Epithelial cell of esophagus (primary cell): ENCODE measurements around the gene SMARCD3.

ENCODE experiments used
- DNase-seq: peaks from one replicate; pipeline ENCODE4 v3.0.0; 2010; ENCODE audit warnings: low read depth
- H3K4me3 ChIP-seq: 2 replicates; pipeline ENCODE4 v1.5.1; 2011; ENCODE audit warnings: mild to moderate bottlenecking, low read length, control low read depth
- CTCF ChIP-seq: IDR thresholded peaks from 2 replicates; pipeline ENCODE4 v1.5.1; 2011; ENCODE audit warnings: low read depth, mild to moderate bottlenecking, low read length, control low read depth, inconsistent platforms; ENCODE audit not compliant: insufficient read depth; ENCODE audit errors: missing control alignments

SMARCD3 gene

DNA sequence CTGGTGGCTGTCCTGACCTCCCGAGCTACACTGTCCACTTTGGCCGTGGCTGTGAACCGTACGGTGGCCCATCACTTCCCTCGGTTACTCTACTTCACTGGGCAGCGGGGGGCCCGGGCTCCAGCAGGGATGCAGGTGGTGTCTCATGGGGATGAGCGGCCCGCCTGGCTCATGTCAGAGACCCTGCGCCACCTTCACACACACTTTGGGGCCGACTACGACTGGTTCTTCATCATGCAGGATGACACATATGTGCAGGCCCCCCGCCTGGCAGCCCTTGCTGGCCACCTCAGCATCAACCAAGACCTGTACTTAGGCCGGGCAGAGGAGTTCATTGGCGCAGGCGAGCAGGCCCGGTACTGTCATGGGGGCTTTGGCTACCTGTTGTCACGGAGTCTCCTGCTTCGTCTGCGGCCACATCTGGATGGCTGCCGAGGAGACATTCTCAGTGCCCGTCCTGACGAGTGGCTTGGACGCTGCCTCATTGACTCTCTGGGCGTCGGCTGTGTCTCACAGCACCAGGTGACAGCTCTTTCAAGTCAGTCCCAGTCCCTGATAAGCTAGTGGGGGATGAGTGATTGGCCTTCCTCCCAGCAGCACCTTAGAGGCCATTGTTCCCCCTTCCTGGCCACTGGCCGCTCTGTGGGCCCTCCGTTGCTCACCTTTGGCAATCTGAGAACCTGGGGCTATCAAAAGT, 13.3 kb downstream of the SMARCD3 start:
- no peak overlapping the region for H3K4me3 ChIP-seq
- DNase-seq, result no peak
- no peak for TF ChIP-seq CTCF

- no peak for DNase-seq
- H3K4me3 ChIP-seq, result peak overlapping the region; percentile 94
- TF ChIP-seq CTCF, result no peak
Observed at GRCh38 chr7:151233804-151234203, 14.7 kb downstream of the SMARCD3 start.

GRCh38 chr7:151232917-151233701, 15.4 kb downstream of the SMARCD3 start:
- DNase-seq, result peak; percentile 87
- peak overlapping the region; percentile 94 for H3K4me3 ChIP-seq
- TF ChIP-seq CTCF, result no peak

GRCh38 chr7:151232091-151232916, 16.2 kb downstream of the SMARCD3 start, which contains the start of gene CHPF2:
Gene CHPF2 (plus strand): TSS chr7:151232483. CDS start chr7:151234012, 1,529 bp downstream.
- peak; percentile 91 for DNase-seq
- H3K4me3 ChIP-seq, result peak within 1 kb of the TSS; percentile 94
- no peak for TF ChIP-seq CTCF

GRCh38 chr7:151231080-151231479, 17.4 kb downstream of the SMARCD3 start:
- no peak for TF ChIP-seq CTCF
- H3K4me3 ChIP-seq, result no peak overlapping the region
- no peak for DNase-seq

- H3K4me3 ChIP-seq, result no peak overlapping the region
- no peak for TF ChIP-seq CTCF
- no peak for DNase-seq
Observed at GRCh38 chr7:151229249-151229648, 19.2 kb downstream of the SMARCD3 start.
